ENCODE measurements around the gene ZC3H12D.
"Not testable (repeated sequence)": the region's sequence is repeated elsewhere in the genome, so short reads cannot be mapped to it uniquely, and the experiment has no call there.

The ZC3H12D gene

DNA sequence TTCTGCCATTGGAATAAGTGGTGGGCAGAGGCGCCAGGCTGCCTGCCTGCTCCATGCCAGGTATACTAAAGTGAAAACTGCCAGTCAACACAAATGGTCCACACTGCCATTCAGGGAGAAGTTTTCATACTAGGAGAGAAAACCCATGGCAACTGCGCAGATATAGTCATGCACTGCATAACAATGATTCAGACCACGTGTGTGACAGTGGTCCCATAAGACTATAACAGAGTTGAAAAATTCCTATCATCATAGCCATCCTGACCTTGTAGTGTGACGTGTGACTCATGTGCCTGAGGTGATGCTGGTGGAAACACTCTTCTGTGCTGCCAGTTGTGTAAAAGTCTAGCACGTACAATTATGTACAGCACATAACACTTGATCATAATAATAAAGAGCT is 25.1 kb downstream of the ZC3H12D start:
- DNase-seq (ENCODE audit: low read depth, low spot score), result no peak

DNA sequence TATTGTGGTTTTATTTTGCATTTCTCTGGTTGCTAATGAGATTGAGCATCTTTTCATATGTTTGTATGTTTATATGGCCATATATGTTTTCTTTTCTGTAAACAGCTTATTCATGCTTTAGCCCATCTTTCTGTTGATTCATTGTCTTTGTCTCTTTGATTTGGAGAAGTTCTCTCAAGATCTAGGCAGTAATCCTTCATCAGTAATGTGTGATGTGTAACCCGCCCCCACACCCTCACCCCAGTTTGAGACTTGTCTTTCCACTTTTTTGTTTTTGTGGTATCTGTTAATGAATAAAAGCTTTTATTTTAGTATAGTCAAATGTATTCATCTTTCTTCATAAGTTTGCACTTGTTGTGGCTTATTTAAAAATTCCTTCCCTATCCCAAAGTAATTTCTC is 26.0 kb downstream of the ZC3H12D start:
- no peak for DNase-seq (ENCODE audit: low read depth, low spot score)

DNA sequence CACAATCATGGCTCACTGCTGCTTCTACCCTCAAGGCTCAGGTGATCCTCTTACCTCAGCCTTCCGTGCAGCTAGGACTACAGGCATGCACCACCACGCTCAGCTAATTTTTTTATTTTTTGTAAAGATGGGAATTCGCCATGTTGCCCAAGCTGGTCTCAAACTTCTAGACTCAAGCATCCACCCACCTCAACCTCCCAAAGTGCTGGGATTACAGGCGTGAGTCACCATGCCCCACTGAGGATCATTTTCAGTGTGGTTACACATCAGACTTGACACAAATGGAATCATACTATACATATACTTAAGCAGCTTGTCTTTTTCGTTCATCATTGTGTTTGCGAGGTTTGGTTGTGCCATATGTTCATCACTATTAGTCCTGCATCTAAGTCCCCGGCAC is 26.6 kb downstream of the ZC3H12D start:
- no peak for DNase-seq (ENCODE audit: low read depth, low spot score)

- no peak for DNase-seq (ENCODE audit: low read depth, low spot score)
Measured at GRCh38 chr6:149457316-149457884, 27.4 kb downstream of the ZC3H12D start.

DNA sequence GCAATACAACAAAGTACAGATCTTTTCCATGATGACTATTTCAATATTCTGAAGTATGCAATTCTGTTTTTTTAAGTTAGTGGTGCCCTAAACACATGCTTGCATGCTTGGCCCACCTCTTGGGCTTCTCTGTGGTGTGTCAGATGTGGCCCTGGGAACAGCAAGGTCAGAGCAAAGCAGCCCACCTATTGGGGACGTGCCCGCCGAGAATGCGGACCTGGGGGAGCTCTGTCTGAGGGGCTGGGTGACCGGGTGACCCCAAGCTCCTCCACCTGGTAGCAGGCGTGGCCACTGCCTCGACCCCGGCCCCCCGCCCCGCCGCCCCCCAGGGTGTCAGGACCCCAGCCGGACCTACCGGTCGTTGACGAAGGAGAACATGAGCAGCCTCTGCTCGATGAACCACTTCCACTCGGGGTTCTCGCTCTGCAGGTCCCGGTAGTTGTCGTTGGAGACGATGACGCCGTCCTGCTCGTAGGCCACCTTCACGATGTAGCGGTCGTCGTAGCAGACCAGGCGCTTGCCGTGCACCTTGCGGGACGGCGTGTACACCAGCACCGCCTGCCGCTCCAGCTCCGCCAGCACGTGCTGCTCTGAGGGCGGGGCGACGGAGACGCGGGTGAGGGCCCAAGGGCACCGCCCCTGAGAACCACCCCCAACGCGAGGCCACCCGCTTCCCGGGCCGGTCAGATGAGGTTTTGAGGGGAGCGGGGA is 28.3 kb downstream of the ZC3H12D start:
- DNase-seq (ENCODE audit: low read depth, low spot score), result no peak

DNA sequence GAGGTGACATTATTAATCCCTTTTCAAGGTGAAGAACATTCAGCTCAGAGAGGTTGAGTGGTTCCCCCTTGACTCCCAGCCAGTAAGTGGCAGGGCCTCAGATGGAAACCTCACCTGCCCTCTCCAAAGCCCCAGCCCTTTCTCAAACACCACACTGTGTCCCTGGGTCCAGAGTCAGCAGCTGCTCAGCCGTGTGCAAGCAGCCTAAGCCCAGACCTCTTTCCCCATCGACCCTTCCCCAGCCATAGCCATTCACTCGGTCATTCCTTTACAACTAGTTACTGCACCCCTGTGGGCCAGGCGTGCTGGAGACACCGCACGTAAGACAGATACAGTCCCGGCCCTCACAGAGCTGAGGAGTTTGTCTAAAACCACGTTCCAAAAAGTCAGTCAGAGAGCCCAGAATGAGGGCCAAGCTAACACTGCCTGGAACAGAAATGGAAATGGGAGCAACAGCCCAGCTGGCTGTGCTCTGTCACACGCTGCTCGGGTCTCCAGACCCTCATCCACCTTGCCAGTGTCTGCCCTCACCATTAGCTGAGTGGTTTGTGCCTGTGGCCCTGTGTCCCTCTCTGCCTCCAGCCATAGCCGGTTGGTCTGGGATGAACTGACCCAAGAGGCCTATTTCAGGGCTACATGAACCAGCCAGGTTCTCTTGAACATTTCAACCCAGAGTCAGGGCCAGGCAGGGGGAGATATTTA is 29.6 kb downstream of the ZC3H12D start:
- DNase-seq (ENCODE audit: low read depth, low spot score), result no peak

DNA sequence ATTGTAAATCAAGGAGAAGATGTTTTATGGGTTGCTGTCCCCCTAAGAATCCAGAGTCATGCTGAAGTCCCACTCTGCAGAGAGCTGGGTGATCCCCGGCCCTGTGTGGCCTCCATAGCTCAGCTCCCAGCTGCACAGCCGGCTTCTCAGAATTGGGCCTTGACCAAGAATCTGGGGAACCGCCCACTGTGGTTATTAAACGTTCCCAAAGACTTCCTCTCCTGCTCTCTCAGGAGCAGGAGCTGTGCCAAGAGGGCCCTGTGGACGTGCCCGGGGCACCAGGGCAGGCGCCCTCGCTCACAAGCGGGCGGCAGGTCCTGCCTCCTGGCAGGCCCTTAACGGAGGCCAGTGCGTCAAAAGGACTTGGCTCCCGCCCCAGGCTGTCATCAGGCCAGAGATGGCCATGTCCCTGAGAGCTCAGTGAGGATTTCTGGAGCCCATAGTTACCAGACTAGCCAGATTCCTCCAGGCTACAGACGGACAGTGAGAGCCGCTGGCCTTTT is 30.4 kb downstream of the ZC3H12D start:
- DNase-seq (ENCODE audit: low read depth, low spot score), result no peak

DNA sequence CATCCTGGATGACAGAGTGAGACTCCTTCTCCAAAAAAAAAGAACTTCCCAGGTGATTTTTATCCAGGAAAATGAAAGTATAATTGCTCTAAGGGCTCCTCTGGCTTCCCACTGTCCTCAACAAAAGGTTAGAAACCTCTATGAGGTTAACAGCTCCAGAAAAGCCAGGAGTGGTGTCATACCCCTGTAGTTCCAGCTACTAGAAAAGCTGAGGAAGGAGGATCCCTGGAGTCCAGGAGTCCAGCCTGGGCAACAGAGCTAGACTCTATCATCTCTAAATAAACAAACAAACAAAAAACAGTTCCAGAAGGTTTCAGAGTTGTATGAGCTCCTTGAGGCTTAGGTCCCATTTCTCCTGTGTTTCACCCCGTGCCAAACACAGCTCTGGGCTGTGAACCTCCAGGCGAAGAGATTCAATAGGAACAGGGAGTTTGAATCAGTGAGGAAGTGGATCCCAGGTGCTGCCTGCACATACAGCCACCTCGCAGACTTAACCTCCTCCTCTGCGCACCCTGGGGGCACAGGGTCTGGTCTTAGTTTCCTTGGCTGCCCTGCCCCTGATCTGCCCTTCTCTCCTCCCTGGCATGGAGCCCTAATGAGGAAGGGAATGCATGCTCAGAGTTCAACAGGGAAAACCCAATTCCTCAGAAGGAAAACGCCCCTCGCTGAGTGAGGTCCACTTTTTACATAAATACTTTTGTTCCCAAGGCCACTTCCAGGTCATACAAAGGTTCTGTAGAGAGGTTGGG is 31.0 kb downstream of the ZC3H12D start:
- no peak for DNase-seq (ENCODE audit: low read depth, low spot score)

DNA sequence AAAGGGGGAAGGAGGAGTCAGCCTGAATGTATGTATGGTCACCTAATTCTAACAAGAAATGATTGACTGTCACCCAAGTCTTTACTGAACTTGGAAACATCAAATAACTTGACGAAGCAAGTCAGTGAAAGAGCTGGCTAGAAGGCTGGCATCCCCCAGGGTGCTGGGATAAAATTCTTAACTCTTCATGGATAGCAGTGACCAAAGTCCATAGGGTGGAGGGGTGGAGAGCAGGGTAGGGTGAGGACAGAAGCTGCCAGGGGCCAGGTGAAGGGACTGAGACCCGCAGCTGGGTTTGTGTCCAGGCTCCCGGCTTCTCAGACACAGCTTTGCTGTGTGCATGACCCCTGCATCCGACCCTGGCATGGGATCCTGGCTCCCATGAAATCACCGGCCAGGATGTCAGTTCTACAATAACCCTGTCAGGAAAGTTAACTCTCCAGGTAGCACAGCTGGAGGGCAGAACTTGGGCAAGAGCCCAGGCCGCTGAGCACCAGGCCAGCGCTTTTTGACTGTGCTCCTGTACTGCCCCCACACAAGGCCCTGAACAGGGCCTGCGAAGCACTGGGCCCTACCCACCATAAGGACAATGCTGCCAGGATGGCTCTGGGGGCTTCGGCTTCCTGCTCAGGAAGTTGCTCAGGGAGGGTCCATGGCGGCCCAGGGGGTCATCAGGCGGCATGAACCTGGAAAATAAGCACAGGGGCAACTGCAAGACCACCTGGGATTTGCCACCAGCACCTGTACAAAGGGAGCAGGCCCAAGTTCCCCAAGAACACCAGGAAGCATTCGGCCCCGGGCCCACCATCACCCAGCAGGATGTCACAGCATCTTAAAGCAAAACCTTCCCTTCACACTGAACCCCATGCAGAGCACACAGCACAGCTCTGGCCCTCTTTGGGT is 32.5 kb downstream of the ZC3H12D start:
- no peak for DNase-seq (ENCODE audit: low read depth, low spot score)

- DNase-seq (ENCODE audit: low read depth, low spot score), result no peak
Measured at GRCh38 chr6:149451376-149452036, 33.3 kb downstream of the ZC3H12D start.

GRCh38 chr6:149450679-149451375 is 34.0 kb downstream of the ZC3H12D start:
- no peak for DNase-seq (ENCODE audit: low read depth, low spot score)

- no peak for DNase-seq (ENCODE audit: low read depth, low spot score)
Measured at GRCh38 chr6:149449831-149450678, 34.8 kb downstream of the ZC3H12D start.

GRCh38 chr6:149448821-149449453 is 35.9 kb downstream of the ZC3H12D start:
- DNase-seq (ENCODE audit: low read depth, low spot score), result no peak

GRCh38 chr6:149446791-149447376 is 37.9 kb downstream of the ZC3H12D start:
- no peak for DNase-seq (ENCODE audit: low read depth, low spot score)

DNA sequence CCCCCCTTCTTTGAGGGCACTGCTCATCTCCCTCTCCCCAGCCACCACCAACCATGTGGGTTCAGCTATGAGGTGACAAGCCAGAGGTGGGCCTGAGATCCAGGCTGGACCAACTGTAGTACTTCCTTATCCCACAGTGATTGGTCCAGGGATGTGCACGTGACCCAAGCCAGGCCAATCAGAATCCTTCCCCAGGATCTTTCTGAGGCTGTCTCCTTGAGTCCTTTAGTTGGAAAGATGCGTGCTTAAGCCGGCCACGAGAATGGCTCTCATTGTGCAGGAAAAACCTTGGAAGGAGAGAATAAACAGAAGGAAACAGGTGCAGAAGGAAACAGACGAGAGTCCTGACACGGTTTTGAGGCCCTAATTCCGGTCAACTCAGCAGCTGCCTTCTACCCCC is 39.2 kb downstream of the ZC3H12D start:
- DNase-seq (ENCODE audit: low read depth, low spot score), result no peak

- DNase-seq (ENCODE audit: low read depth, low spot score), result no peak
Measured at GRCh38 chr6:149445095-149445466, 39.7 kb downstream of the ZC3H12D start.

DNA sequence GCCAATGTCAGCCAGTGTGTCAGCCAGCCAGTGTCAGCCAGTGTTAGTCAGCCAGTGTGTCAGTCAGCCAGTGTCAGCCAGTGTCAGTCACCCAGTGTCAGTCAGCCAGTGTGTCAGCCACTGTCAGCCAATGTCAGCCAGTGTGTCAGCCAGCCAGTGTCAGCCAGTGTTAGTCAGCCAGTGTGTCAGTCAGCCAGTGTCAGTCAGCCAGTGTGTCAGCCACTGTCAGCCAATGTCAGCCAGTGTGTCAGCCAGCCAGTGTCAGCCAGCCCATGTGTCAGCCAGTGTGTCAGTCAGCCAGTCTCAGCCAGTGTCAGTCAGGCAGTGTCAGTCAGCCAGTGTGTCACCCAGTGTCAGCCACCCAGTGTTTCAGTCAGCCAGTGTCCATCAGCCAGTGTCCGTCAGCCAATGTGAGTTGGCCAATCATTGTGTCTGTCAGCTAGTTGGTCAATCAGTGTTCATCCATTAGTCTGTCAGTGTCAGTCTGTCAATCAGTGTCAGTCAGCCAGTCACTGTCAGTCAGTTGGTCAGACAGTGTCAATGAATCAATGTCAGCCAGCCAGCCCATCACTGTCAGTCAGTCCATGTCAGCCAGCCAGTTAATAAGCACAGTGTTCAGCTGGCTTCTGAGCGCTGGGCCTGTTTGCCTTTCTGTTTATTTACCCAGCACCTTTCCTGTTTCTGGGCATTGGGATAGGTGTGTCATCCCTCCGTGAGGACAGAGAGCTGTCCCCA is 40.3 kb downstream of the ZC3H12D start:
- not testable (repeated sequence) for DNase-seq (ENCODE audit: low read depth, low spot score)

Data from activated naive CD8-positive, alpha-beta T cell treated with anti-CD3 and anti-CD28 coated beads, Interleukin-2, amount 50 U/mL, for 16 hours (primary cell).